ENCODE results near the gene CLCN1. TPM values are rescaled to one million over a fixed set of nuclear protein-coding genes. Genes with fewer than 3 reads are reported as not detected.

Gene CLCN1
- total RNA-seq, 3 donors from 2014 or later (not counting 1 experiment from before 2014, with no cell fraction given), result 0.16 to 0.19 TPM; not detected in 1

- ATAC-seq (no peak), DNase-seq (no peak)
- intact Hi-C loops (cut with micrococcal nuclease), result no loop called here
- Mint-ChIP-seq H3K27me3 (ENCODE audit: low read depth in 2 of 2) (peaks cover 20 to 23% of the 10 kb centered on the region in 2 donors), H3K9me3 (no peaks in the 10 kb centered on the region), H3K4me1 (peaks cover 9 to 12% of the 10 kb centered on the region in 2 donors), H3K4me3 (no peak overlapping the region), H3K36me3 (no peaks in the 10 kb centered on the region), H3K27ac (no peak overlapping the region)
- H3K4me1 ChIP-seq (ENCODE audit: control insufficient read depth, insufficient read depth, low read length), result peaks cover 11% of the 10 kb centered on the region
- H3K36me3 ChIP-seq (ENCODE audit: control insufficient read depth, insufficient read depth, low read length), result no peaks in the 10 kb centered on the region
- H3K4me3 ChIP-seq (ENCODE audit: low read length), result no peak overlapping the region
- peaks cover 3% of the 10 kb centered on the region for H3K27me3 ChIP-seq (ENCODE audit: control insufficient read depth, insufficient read depth, low read length)
- no peak overlapping the region for H3K27ac ChIP-seq (ENCODE audit: low read length)
- H3K9me3 ChIP-seq (ENCODE audit: control insufficient read depth, insufficient read depth, low read length), result no peaks in the 10 kb centered on the region
- no peak for TF ChIP-seq CTCF (IDR thresholded peaks at IDR 0.05)
- 91% methylated on average over 2 of the region's 3 CpGs for WGBS (ENCODE audit: insufficient coverage)
Observed at GRCh38 chr7:143343596-143343995, 27.7 kb downstream of the CLCN1 start.

- H3K27me3 Mint-ChIP-seq (ENCODE audit: low read depth in 2 of 2), result peaks cover 5 to 20% of the 10 kb centered on the region in 2 donors
- Histone ChIP-seq H3K4me1 (ENCODE audit: control insufficient read depth, insufficient read depth, low read length) (peaks cover 11% of the 10 kb centered on the region), H3K27me3 (ENCODE audit: control insufficient read depth, insufficient read depth, low read length) (peaks cover 3% of the 10 kb centered on the region), H3K4me3 (ENCODE audit: low read length) (no peak overlapping the region), H3K36me3 (ENCODE audit: control insufficient read depth, insufficient read depth, low read length) (no peaks in the 10 kb centered on the region), H3K9me3 (ENCODE audit: control insufficient read depth, insufficient read depth, low read length) (no peaks in the 10 kb centered on the region), H3K27ac (ENCODE audit: low read length) (no peak overlapping the region)
- peak overlapping the region in 1 of 2 donors; percentile 79 for H3K27ac Mint-ChIP-seq
- intact Hi-C loops (cut with micrococcal nuclease), result no loop called here
- TF ChIP-seq CTCF (IDR thresholded peaks at IDR 0.05), result peak; percentile 60
- H3K4me3 Mint-ChIP-seq, result peak overlapping the region; percentile 77
- H3K4me1 Mint-ChIP-seq, result peaks cover 9 to 12% of the 10 kb centered on the region in 2 donors
- H3K9me3 Mint-ChIP-seq, result no peaks in the 10 kb centered on the region
- peak; percentile 91 to 99 (median 99) for ATAC-seq
- no peaks in the 10 kb centered on the region for H3K36me3 Mint-ChIP-seq
- DNase-seq, result peak; percentile 48 to 83
- WGBS (ENCODE audit: insufficient coverage), result 10% methylated on average over 35 of the region's 35 CpGs
Observed at GRCh38 chr7:143345428-143345900, 29.6 kb downstream of the CLCN1 start.

- DNase-seq (no peak), ATAC-seq (no peak)
- peaks cover 3% of the 10 kb centered on the region for H3K27me3 ChIP-seq (ENCODE audit: control insufficient read depth, insufficient read depth, low read length)
- Mint-ChIP-seq H3K27ac (no peak overlapping the region), H3K4me1 (peaks cover 9 to 12% of the 10 kb centered on the region in 2 donors), H3K27me3 (ENCODE audit: low read depth in 2 of 2) (peaks cover 5 to 20% of the 10 kb centered on the region in 2 donors), H3K36me3 (no peaks in the 10 kb centered on the region), H3K4me3 (peak overlapping the region; percentile 77), H3K9me3 (no peaks in the 10 kb centered on the region)
- peaks cover 11% of the 10 kb centered on the region for H3K4me1 ChIP-seq (ENCODE audit: control insufficient read depth, insufficient read depth, low read length)
- intact Hi-C loops (cut with micrococcal nuclease), result no loop called here
- 65% methylated on average over 3 of the region's 4 CpGs for WGBS (ENCODE audit: insufficient coverage)
- no peak overlapping the region for H3K27ac ChIP-seq (ENCODE audit: low read length)
- H3K9me3 ChIP-seq (ENCODE audit: control insufficient read depth, insufficient read depth, low read length), result no peaks in the 10 kb centered on the region
- no peak for TF ChIP-seq CTCF (IDR thresholded peaks at IDR 0.05)
- no peak overlapping the region for H3K4me3 ChIP-seq (ENCODE audit: low read length)
- H3K36me3 ChIP-seq (ENCODE audit: control insufficient read depth, insufficient read depth, low read length), result no peaks in the 10 kb centered on the region
Observed at GRCh38 chr7:143346018-143346417, 30.1 kb downstream of the CLCN1 start.

GRCh38 chr7:143347950-143348349 lies 32.0 kb downstream of the CLCN1 start:
- Histone ChIP-seq H3K4me3 (ENCODE audit: low read length) (no peak overlapping the region), H3K27me3 (ENCODE audit: control insufficient read depth, insufficient read depth, low read length) (peaks cover 3% of the 10 kb centered on the region), H3K36me3 (ENCODE audit: control insufficient read depth, insufficient read depth, low read length) (no peaks in the 10 kb centered on the region), H3K9me3 (ENCODE audit: control insufficient read depth, insufficient read depth, low read length) (no peaks in the 10 kb centered on the region), H3K27ac (ENCODE audit: low read length) (no peak overlapping the region), H3K4me1 (ENCODE audit: control insufficient read depth, insufficient read depth, low read length) (peaks cover 11% of the 10 kb centered on the region)
- intact Hi-C loops (cut with micrococcal nuclease), result no loop called here
- Mint-ChIP-seq H3K4me3 (no peak overlapping the region), H3K36me3 (no peaks in the 10 kb centered on the region), H3K4me1 (peaks cover 9 to 12% of the 10 kb centered on the region in 2 donors), H3K27ac (no peak overlapping the region), H3K9me3 (no peaks in the 10 kb centered on the region), H3K27me3 (ENCODE audit: low read depth in 2 of 2) (peaks cover 5 to 23% of the 10 kb centered on the region in 2 donors)
- TF ChIP-seq CTCF (IDR thresholded peaks at IDR 0.05), result no peak
- 76% methylated on average over 5 of the region's 5 CpGs for WGBS (ENCODE audit: insufficient coverage)
- DNase-seq, result no peak
- ATAC-seq, result no peak
